ENCODE results near the gene CCDC122. TPM values are rescaled to one million over a fixed set of nuclear protein-coding genes. Genes with fewer than 3 reads are reported as not detected.

The CCDC122 gene
- total and polyA plus RNA-seq, 2 donors (not counting 3 experiments of a cell fraction or from before 2014, with no cell fraction given): 0.57 to 7.5 TPM

GRCh38 chr13:43786472-43786765 lies 93.1 kb downstream of the CCDC122 start:
- Histone ChIP-seq H3K9me3 (replicated peaks; ENCODE audit: control insufficient read depth, insufficient read depth, low read length) (no peaks in the 10 kb centered on the region), H4K20me1 (replicated peaks; ENCODE audit: control insufficient read depth, extremely low read depth, insufficient read depth, low read length) (no peaks in the 10 kb centered on the region), H3K27ac (ENCODE audit: insufficient read depth, low read depth, low read length) (no peak overlapping the region), H3K9ac (replicated peaks; ENCODE audit: extremely low read depth, insufficient read depth, low read length) (no peak overlapping the region), H3K4me1 (ENCODE audit: control insufficient read depth, extremely low read depth, insufficient read depth, low read length) (peaks cover 18% of the 10 kb centered on the region), H3K27me3 (ENCODE audit: control insufficient read depth in 2 of 2, insufficient read depth in 2 of 2, low read length in 2 of 2) (peaks cover 0 to 2% of the 10 kb centered on the region in 2 experiments), H2AFZ (ENCODE audit: low read depth, low read length) (peak overlapping the region; percentile 94), H3K4me3 (replicated peaks in 1 of 3; ENCODE audit: insufficient read depth in 1 of 3, low read depth in 1 of 3, low read length in 3 of 3) (peak overlapping the region; percentile 32 to 51 (median 47)), H3K79me2 (ENCODE audit: control insufficient read depth, insufficient read depth, low read length) (no peaks in the 10 kb centered on the region), H3K9me1 (replicated peaks; ENCODE audit: control insufficient read depth, extremely low read depth, insufficient read depth, low read length) (no peaks in the 10 kb centered on the region), H3K36me3 (ENCODE audit: control insufficient read depth in 2 of 2, extremely low read depth in 1 of 2, insufficient read depth in 2 of 2, low read length in 2 of 2) (no peaks in the 10 kb centered on the region), H3K4me2 (ENCODE audit: insufficient read depth, low read length) (peak overlapping the region; percentile 90)
- TF ChIP-seq FOS (IDR thresholded peaks at IDR 0.05; ENCODE audit: borderline replicate concordance, insufficient read depth, low read length) (no peak), GATA2 (IDR thresholded peaks at IDR 0.05; ENCODE audit: insufficient read depth, insufficient read length, low read depth, low read length) (no peak), EZH2 (IDR thresholded peaks at IDR 0.05; ENCODE audit: borderline replicate concordance, low read depth, low read length, severe bottlenecking) (no peak), POLR2A (IDR thresholded peaks at IDR 0.05; ENCODE audit: low read depth, low read length) (no peak), MYC (IDR thresholded peaks at IDR 0.05; ENCODE audit: low read depth, low read length) (no peak), JUN (IDR thresholded peaks at IDR 0.05; ENCODE audit: borderline replicate concordance, insufficient read depth, insufficient read length, low read depth) (no peak), POLR2AphosphoS5 (IDR thresholded peaks at IDR 0.05; ENCODE audit: insufficient read depth, low read depth, low read length) (no peak)
- TF ChIP-seq, protein P1, sequence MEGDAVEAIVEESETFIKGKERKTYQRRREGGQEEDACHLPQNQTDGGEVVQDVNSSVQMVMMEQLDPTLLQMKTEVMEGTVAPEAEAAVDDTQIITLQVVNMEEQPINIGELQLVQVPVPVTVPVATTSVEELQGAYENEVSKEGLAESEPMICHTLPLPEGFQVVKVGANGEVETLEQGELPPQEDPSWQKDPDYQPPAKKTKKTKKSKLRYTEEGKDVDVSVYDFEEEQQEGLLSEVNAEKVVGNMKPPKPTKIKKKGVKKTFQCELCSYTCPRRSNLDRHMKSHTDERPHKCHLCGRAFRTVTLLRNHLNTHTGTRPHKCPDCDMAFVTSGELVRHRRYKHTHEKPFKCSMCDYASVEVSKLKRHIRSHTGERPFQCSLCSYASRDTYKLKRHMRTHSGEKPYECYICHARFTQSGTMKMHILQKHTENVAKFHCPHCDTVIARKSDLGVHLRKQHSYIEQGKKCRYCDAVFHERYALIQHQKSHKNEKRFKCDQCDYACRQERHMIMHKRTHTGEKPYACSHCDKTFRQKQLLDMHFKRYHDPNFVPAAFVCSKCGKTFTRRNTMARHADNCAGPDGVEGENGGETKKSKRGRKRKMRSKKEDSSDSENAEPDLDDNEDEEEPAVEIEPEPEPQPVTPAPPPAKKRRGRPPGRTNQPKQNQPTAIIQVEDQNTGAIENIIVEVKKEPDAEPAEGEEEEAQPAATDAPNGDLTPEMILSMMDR (IDR thresholded peaks at IDR 0.05; ENCODE audit: extremely low read depth in 1 of 2, insufficient read depth in 1 of 2, low read depth in 1 of 2, low read length in 2 of 2): no peak
- TF ChIP-seq, protein P2, sequence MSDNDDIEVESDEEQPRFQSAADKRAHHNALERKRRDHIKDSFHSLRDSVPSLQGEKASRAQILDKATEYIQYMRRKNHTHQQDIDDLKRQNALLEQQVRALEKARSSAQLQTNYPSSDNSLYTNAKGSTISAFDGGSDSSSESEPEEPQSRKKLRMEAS (IDR thresholded peaks at IDR 0.05; ENCODE audit: insufficient read depth, insufficient read length): no peak
- dilution Hi-C loops (cut with MboI; ENCODE audit: extremely low pct_ligation_motif_present, low sequenced_read_pairs): no loop called here
- DNase-seq (ENCODE audit: low read depth, low spot score) (no peak), FAIRE-seq (no peak)
- ChIA-PET POLR2A (no interaction called here), CTCF (interaction anchor here (1.0 to 2.4 kb wide), 3 partner anchors 18 to 701 kb away, joined by 3 to 15 read pairs (median 9); no protein-coding TSS in a partner anchor)
- BruUV-seq (replicated peaks): no TSS peak
- intact Hi-C loops (cut with micrococcal nuclease): loop anchor here (1.0 to 5.0 kb wide), 4 partner anchors 424 to 904 kb away; no protein-coding TSS in a partner anchor

Small RNA genes within 50 kb of the gene (small RNA-seq; reads per million reads assigned to genes)
- not detected for gene AL162713.1 (ENCODE audit: insufficient read depth, insufficient read length, low read depth, low replicate concordance)

Other genes with a start within 250 kb of the CCDC122 start
- 0.28 and 0.97 TPM in 2 replicates for gene ENOX1, start 92.8 kb downstream of the CCDC122 start, total RNA-seq
- 0.17 and 0.19 TPM in 2 replicates for gene ENOX1, start 92.8 kb downstream of the CCDC122 start, polyA plus RNA-seq
- 3.8 and 4.0 TPM in 2 replicates for gene LACC1, start 164 bp upstream of the CCDC122 start, total RNA-seq
- gene LACC1, start 164 bp upstream of the CCDC122 start, polyA plus RNA-seq: 1.2 and 1.3 TPM in 2 replicates

All from endothelial cell of umbilical vein (primary cell).